SKM-1 treated with dmso at 0.1 percent for 144 hours (cell line): ENCODE measurements around the gene PKP4.
"Not testable (repeated sequence)": the region's sequence is repeated elsewhere in the genome, so short reads cannot be mapped to it uniquely, and the experiment has no call there.

Source experiments
- DNase-seq: peaks from one replicate; lab custom pipeline; 2025; ENCODE audit not compliant: unreplicated experiment; lab: John Stamatoyannopoulos, UW

The PKP4 gene

DNA sequence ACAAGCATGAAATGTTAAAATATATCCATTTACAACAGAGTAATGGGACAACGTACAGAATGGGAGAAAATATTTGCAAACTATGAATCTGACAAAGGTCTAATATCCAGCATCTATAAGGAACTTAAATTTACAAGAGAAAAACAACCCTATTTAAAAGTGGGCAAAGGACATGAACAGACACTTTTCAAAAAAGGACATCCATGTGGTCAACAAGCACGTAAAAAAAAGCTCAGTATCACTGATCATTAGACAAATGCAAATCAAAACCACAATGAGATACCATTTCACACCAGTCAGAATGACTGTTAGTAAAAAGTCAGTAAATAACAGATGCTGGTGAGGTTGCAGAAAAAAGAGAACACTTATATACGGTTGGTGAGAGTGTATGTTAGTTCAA is 16.1 kb downstream of the PKP4 start:
- not testable (repeated sequence) for DNase-seq

GRCh38 chr2:158473300-158473699 is 16.5 kb downstream of the PKP4 start:
- DNase-seq = not testable (repeated sequence)

- no peak for DNase-seq
These were observed 17.1 kb downstream of the PKP4 start for GRCh38 chr2:158473719-158474392.

- DNase-seq = not testable (repeated sequence)
These were observed 17.8 kb downstream of the PKP4 start for GRCh38 chr2:158474526-158475011.

- no peak for DNase-seq
These were observed 20.4 kb downstream of the PKP4 start for GRCh38 chr2:158477202-158477601.

- DNase-seq = no peak
These were observed 21.5 kb downstream of the PKP4 start for GRCh38 chr2:158478237-158478636.

DNA sequence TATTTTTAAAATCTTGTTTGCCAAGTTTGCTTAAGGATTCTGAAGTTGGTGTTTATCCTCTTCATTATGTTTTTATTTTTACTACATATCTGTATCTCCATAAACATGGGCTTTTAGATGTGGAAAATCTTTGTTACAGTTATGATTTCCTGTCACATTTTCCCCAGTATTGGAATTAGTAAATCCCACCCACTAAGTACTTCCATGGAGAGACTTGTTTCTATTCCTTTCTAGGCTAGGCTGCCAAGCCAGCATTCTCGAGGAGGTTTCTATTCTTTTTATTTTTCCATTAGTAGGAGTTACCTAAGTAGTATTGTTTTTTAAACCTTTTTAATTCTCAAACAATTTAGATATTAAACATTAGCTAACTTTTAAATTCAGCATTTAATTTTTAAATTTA is 22.1 kb downstream of the PKP4 start:
- DNase-seq = no peak

GRCh38 chr2:158481116-158481515 is 24.4 kb downstream of the PKP4 start:
- no peak for DNase-seq

DNA sequence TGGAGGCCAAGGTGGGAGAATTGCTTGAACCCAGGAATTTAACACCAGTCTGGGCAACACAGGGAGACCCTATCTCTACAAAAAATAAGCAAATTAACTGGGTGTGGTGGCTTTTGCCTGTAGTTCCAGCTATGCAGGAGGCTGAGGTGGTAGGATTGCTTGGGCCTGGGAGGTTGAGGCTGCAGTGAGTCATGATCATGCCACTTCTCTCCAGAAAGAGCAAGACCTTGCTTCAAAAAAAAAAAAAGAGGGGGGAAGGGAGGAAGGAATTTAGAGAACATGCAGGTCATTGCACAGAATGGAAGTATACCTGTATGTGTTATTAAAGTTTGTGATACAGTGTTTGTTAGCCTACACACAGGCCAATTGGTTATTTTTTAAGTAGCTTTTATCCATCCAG is 25.8 kb downstream of the PKP4 start:
- DNase-seq = no peak

DNA sequence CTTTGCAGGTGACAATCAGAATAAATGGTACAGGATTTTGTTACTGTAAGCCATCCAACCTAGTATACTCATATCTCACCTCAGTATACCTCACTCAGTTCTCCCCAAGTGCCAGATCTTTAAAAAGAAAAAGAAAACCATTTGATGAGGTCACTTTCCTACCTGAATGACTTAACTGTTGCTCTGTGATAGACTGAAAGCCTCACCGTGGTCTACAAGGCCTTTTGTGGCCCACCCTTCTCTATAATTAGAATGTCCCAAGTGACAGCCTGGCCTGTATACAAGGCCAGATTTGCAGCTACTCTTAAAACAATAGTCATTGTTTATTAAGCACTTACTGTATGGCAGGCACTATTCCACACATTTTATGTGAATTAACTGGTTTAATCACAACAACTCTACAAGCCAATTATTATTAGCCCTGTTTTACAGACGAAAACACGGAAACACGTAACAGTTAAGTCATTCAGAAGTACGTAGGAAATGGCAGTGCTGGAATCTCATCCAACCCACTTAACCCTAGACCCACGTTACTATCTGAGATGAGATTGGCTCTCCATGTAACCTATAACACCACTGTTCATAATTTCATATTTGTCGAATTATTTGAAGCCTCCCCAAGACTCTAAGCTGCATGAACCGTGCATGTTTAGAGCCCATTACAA is 28.3 kb downstream of the PKP4 start:
- no peak for DNase-seq

- DNase-seq = no peak
These were observed 29.6 kb downstream of the PKP4 start for GRCh38 chr2:158486150-158486969.

DNA sequence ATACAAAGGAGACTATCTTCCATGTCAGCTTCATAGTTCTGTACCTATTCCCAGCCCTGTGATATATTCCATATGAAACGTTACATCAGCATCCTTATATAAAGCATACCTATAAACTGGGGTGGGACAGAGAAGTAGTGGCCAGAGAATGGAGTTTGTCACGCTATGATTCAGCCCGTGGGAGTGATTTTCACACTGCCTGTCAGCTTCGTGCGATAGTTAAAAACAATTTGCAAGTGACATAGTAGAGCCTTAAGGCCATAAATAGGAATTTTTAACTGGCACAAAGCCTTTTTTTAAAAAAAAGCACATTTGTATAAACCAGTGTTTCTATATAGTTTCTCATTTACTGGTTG is 30.2 kb downstream of the PKP4 start:
- no peak for DNase-seq

GRCh38 chr2:158487419-158487818 is 30.7 kb downstream of the PKP4 start:
- DNase-seq = no peak

- DNase-seq = no peak
These were observed 31.9 kb downstream of the PKP4 start for GRCh38 chr2:158488442-158489216.

DNA sequence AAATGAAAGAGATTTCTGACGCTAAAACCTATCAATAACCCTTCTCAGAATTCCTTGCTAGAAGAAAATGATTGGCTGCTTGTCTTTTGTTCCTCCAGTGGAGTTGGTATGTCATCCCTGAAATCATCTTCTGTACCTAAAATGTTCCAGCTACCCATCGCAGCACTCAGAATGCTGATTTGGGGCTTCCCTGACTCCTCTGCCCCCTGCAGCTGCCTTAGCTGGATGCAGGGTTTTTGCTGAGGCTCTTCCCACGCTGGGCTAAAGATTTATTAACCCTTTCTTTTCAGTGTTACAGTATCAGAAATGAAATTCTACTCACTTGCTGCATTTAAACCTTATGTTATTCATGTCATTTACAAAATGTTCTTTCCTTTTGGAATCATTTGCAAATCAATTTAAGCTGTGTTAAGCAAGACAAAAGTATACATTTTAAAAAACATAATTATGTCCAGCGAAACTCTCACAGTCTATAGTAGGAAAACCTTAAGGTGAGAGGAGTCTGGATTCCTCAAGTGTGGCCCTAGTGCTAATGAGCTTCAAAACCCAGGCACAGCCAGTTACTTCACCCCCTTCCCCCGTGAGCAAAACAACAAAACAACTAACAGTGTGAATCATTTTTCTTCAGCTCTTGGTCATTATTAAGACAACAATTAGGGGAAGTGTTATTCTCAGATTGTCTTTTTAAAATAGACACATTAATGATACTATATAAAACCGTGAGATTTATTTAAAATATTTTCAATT is 32.8 kb downstream of the PKP4 start:
- DNase-seq = no peak

GRCh38 chr2:158491072-158491471 is 34.3 kb downstream of the PKP4 start:
- DNase-seq = no peak

- no peak for DNase-seq
These were observed 36.7 kb downstream of the PKP4 start for GRCh38 chr2:158493458-158493857.

DNA sequence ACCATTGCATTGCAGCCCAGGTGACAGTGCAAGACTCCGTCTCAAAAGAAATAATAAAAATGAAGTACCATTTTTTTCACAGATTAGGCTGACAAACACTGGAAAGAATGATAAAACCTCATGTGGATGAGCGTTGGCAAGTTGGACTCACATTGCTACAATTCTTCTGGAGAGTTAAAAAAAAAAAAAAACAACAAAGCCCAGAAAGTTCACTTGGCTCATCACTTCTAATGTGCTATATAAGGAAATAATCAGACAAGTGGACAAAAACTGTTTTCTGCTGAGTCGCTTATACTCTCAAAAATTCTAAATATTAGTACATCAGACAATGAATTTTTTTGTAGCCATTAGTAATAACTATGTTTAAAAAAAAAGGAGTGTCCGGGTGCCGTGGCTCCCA is 38.4 kb downstream of the PKP4 start:
- no peak for DNase-seq

GRCh38 chr2:158496986-158497385 is 40.2 kb downstream of the PKP4 start:
- no peak for DNase-seq

DNA sequence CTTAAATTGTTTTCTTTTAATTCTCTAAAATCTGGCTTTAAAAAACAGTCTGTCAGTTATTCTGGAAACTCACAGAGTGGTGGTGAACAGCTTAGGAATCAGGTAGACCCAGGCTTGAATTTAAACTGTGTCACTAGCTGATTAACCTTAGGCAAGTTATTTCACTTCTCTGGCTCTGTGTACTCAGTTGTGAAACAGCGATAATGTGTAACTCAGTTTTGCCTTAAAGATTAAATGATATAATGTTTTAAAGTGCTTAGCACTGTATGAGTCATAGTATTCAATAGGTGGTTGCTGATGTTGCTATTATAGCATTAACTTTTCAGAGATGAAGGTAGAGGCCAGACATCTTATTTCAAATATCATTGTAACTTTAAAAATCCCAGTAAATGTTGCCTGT is 40.7 kb downstream of the PKP4 start:
- no peak for DNase-seq
